Heart right ventricle (tissue), 16 donors: ENCODE measurements around the gene DAB1. TPM values are rescaled to one million over a fixed set of nuclear protein-coding genes. Genes with fewer than 3 reads are reported as not detected.

Experiments used
- ATAC-seq, 8 donors: fragments of 200-7000 bp; cut with Tn5 transposase; one replicate each; pipeline ENCODE4 v1.9.1; 2020; ENCODE audit warnings: mild to moderate bottlenecking in 8 of 8, moderate library complexity in 8 of 8, moderate number of reproducible peaks in 1 of 8
- DNase-seq, 2 donors: peaks; one replicate each; pipeline ENCODE4 v3.0.0-alpha.2; 2020
- H3K27ac ChIP-seq, 10 donors: fragments of 200-600 bp; sonication (generic) in 2 of 10; one replicate each; pipeline versions ENCODE4 v1.5.0 to v1.8.0; 2020 to 2022; ENCODE audit warnings: mild to moderate bottlenecking in 3 of 10
- H3K27me3 ChIP-seq, 7 donors: fragments of 200-600 bp; one replicate each; pipeline ENCODE4 v1.8.0; 2021 to 2022; ENCODE audit warnings: mild to moderate bottlenecking in 2 of 7
- H3K36me3 ChIP-seq, 9 donors: fragments of 200-600 bp; sonication (generic) in 1 of 9; one replicate each; pipeline versions ENCODE4 v1.5.0 to v1.8.0; 2020 to 2022; ENCODE audit warnings: mild to moderate bottlenecking in 2 of 9
- H3K4me1 ChIP-seq, 9 donors: fragments of 200-600 bp; sonication (generic) in 1 of 9; one replicate each; pipeline versions ENCODE4 v1.5.0 to v1.8.0; 2020 to 2022; ENCODE audit warnings: mild to moderate bottlenecking in 4 of 9
- H3K4me3 ChIP-seq, 10 donors: fragments of 200-600 bp; sonication (generic) in 2 of 10; one replicate each; pipeline versions ENCODE4 v1.5.0 to v1.8.0; 2020 to 2022; ENCODE audit warnings: mild to moderate bottlenecking in 7 of 10, moderate library complexity in 2 of 10
- H3K9me3 ChIP-seq, 11 donors: fragments of 200-600 bp in 10 of 11; sonication (generic) in 2 of 11; one replicate each; pipeline versions ENCODE4 v1.5.0 to v1.8.0; 2013 to 2022; ENCODE audit warnings: mild to moderate bottlenecking in 2 of 11, control low read depth in 1 of 11, moderate library complexity in 1 of 11
- CTCF ChIP-seq, 9 donors: fragments of 200-600 bp; sonication (generic) in 2 of 9; IDR thresholded peaks; one replicate each; pipeline versions ENCODE4 v1.5.0 to v1.8.0; 2021 to 2022; ENCODE audit warnings: antibody characterized with exemption in 9 of 9, mild to moderate bottlenecking in 5 of 9, moderate library complexity in 1 of 9
- whole genome bisulfite sequencing, 2 donors: extraction: QIAGEN DNeasy Blood & Tissue Kit; methylation state at CpG; one replicate each; pipeline ENCODE4 v1.1.7; 2013; ENCODE audit warnings: inconsistent platforms in 1 of 2; 5-methylcytosine and 5-hydroxymethylcytosine counted together
- intact Hi-C, 10 donors: fragments of 100-400 bp; cut with DNase I; formaldehyde crosslinking; loops; one replicate each; pipeline versions ENCODE4 v1.11.1 to v1.14.2; 2022
- polyA plus RNA-seq, 2 donors: library from polyadenylated mRNA; stranded (reverse); fragments of 200-250 nt; gene quantifications; one replicate each; pipeline ENCODE4 v1.2.3, GENCODE V29; 2013
- total RNA-seq, 10 donors: library from RNA; stranded (reverse); fragmentation: NEBNext Ultra II Directional in 3 of 10; extraction: Animal tissue kit (Norgen Biotek cat#: 25700) in 3 of 10; gene quantifications; one replicate each; pipeline versions ENCODE4 v1.2.1 to v1.2.4, GENCODE V29; 2021 to 2023
- donor health status: Arrhythmogenic right ventricular cardiomyopathy.
- donor health status: ischemic (EF 13 %, LVEDD 7.1; RV severe dilation, severe dysfunction).
- donor health status: healthy with polysubstance abuse.
- donor health status: DM: no; HTN: yes; CAD: no.
- donor health status: DM: no; HTN: no; CAD: no.
- donor health status: ischemic (EF 25% LVEDD 6.9; RV normal size, moderate dysfunction).
- donor health status: ischemic (EF 25% LVEDD 5.7; RV mildly dilated, moderate dysfunction).
- donor health status: healthy.
- donor health status: DM: yes; HTN: yes; CAD: no.
- donor health status: Ischemic cardiomyopathy.
- donor health status: ischemic (EF 35%, LVEDD 5.7; RV mildly dilated, moderate dysfunction).
- donor health status: nonischemic (EF 11% LVEDD 7.7; RV severe dilation, severe dysfunction).
- donor health status: DM: yes; HTN: yes; CAD: no.
- donor health status: PGD.
- donor health status: ischemic (EF 29% LVEDD 5.4; RV normal size, mild dysfunction).
- donor health status: nonischemic (EF 23%, LVEDD 6.1; RV moderate dilation, normal function).

DAB1 gene
- total and polyA plus RNA-seq, 12 donors, result 0.16 to 25.5 (median 8.1) TPM

- intact Hi-C loops, result no loop called here
- no peak for ATAC-seq
- H3K27me3 ChIP-seq, result peaks cover 0 to 6% (median 0%) of the 10 kb centered on the region in 7 donors
- no peak for DNase-seq
- no peaks in the 10 kb centered on the region for H3K36me3 ChIP-seq
- H3K27ac ChIP-seq, result no peak overlapping the region
- peaks cover 0 to 7% (median 0%) of the 10 kb centered on the region in 9 donors for H3K4me1 ChIP-seq
- H3K9me3 ChIP-seq, result no peaks in the 10 kb centered on the region
- TF ChIP-seq CTCF (IDR thresholded peaks at IDR 0.05), result no peak
- H3K4me3 ChIP-seq, result no peak overlapping the region
- WGBS, 2 donors, result 92 to 95% methylated on average over 3 of the region's 3 CpGs
Measured at GRCh38 chr1:57380923-57381322, 42.9 kb downstream of the DAB1 start.

- Histone ChIP-seq H3K9me3 (no peaks in the 10 kb centered on the region), H3K4me3 (no peak overlapping the region), H3K36me3 (no peaks in the 10 kb centered on the region), H3K27me3 (peaks cover 0 to 6% (median 0%) of the 10 kb centered on the region in 7 donors), H3K4me1 (peaks cover 0 to 7% (median 0%) of the 10 kb centered on the region in 9 donors), H3K27ac (no peak overlapping the region)
- DNase-seq (no peak), ATAC-seq (no peak)
- intact Hi-C loops, result no loop called here
- WGBS, 2 donors, result 68 to 70% methylated on average over 2 of the region's 2 CpGs
- no peak for TF ChIP-seq CTCF (IDR thresholded peaks at IDR 0.05)
Measured at GRCh38 chr1:57378534-57378933, 45.3 kb downstream of the DAB1 start.

GRCh38 chr1:57377339-57378139, 46.3 kb downstream of the DAB1 start:
- intact Hi-C loops, result no loop called here
- 66 to 72% methylated on average over 4 of the region's 4 CpGs for WGBS, 2 donors
- peak in 3 of 9 donors; percentile 13 to 27 (median 17) for TF ChIP-seq CTCF (IDR thresholded peaks at IDR 0.05)
- ATAC-seq (peak in 1 of 8 donors; percentile 75), DNase-seq (no peak)
- Histone ChIP-seq H3K36me3 (no peaks in the 10 kb centered on the region), H3K27me3 (peaks cover 0 to 6% (median 0%) of the 10 kb centered on the region in 7 donors), H3K9me3 (no peaks in the 10 kb centered on the region), H3K27ac (no peak overlapping the region), H3K4me1 (peaks cover 0 to 7% (median 0%) of the 10 kb centered on the region in 9 donors), H3K4me3 (no peak overlapping the region)

- Histone ChIP-seq H3K27me3 (peaks cover 0 to 6% (median 0%) of the 10 kb centered on the region in 7 donors), H3K9me3 (no peaks in the 10 kb centered on the region), H3K36me3 (no peaks in the 10 kb centered on the region), H3K4me1 (peaks cover 0 to 7% (median 0%) of the 10 kb centered on the region in 9 donors), H3K27ac (no peak overlapping the region), H3K4me3 (no peak overlapping the region)
- TF ChIP-seq CTCF (IDR thresholded peaks at IDR 0.05), result no peak
- no peak for ATAC-seq
- WGBS, 2 donors, result 64 to 73% methylated on average over 1 of the region's 1 CpG
- DNase-seq, result no peak
- intact Hi-C loops, result no loop called here
Measured at GRCh38 chr1:57376041-57376440, 47.8 kb downstream of the DAB1 start.
